Ishikawa (cell line): Measurements from ENCODE around the gene CUBN.

Source experiments
- TF ChIP-seq, protein P1 (sequence below): IDR thresholded peaks from 2 replicates; pipeline ENCODE4 v1.6.1; 2012
- TF ChIP-seq, protein P2 (sequence below): IDR thresholded peaks from 2 replicates; pipeline ENCODE4 v1.6.1; 2012; ENCODE audit warnings: low read depth, mild to moderate bottlenecking

DNA sequence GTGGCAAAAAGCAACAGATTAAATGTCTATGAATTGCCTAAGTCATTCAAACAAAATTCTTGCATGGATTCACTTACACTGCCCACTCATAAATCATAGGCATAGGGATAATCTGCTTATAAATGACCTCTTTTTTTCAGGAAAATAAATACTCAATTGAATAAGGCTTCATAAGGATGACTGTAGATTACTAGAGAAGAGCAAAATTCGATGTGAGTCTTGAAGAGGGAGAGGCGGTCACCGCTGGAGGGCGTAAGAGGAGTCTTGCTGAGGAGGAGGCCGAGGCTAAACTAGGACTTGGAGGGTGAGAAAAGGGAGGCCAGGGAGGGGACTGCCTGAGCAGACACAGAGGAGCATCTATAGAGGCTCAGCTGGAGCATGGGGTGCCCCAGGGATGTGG lies 177.0 kb downstream of the CUBN start:
- TF ChIP-seq, protein P1, sequence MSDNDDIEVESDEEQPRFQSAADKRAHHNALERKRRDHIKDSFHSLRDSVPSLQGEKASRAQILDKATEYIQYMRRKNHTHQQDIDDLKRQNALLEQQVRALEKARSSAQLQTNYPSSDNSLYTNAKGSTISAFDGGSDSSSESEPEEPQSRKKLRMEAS, result no peak
- TF ChIP-seq, protein P2, sequence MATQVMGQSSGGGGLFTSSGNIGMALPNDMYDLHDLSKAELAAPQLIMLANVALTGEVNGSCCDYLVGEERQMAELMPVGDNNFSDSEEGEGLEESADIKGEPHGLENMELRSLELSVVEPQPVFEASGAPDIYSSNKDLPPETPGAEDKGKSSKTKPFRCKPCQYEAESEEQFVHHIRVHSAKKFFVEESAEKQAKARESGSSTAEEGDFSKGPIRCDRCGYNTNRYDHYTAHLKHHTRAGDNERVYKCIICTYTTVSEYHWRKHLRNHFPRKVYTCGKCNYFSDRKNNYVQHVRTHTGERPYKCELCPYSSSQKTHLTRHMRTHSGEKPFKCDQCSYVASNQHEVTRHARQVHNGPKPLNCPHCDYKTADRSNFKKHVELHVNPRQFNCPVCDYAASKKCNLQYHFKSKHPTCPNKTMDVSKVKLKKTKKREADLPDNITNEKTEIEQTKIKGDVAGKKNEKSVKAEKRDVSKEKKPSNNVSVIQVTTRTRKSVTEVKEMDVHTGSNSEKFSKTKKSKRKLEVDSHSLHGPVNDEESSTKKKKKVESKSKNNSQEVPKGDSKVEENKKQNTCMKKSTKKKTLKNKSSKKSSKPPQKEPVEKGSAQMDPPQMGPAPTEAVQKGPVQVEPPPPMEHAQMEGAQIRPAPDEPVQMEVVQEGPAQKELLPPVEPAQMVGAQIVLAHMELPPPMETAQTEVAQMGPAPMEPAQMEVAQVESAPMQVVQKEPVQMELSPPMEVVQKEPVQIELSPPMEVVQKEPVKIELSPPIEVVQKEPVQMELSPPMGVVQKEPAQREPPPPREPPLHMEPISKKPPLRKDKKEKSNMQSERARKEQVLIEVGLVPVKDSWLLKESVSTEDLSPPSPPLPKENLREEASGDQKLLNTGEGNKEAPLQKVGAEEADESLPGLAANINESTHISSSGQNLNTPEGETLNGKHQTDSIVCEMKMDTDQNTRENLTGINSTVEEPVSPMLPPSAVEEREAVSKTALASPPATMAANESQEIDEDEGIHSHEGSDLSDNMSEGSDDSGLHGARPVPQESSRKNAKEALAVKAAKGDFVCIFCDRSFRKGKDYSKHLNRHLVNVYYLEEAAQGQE, result no peak
